Measurements from ENCODE around the gene ACTL10.

The ACTL10 gene

DNA sequence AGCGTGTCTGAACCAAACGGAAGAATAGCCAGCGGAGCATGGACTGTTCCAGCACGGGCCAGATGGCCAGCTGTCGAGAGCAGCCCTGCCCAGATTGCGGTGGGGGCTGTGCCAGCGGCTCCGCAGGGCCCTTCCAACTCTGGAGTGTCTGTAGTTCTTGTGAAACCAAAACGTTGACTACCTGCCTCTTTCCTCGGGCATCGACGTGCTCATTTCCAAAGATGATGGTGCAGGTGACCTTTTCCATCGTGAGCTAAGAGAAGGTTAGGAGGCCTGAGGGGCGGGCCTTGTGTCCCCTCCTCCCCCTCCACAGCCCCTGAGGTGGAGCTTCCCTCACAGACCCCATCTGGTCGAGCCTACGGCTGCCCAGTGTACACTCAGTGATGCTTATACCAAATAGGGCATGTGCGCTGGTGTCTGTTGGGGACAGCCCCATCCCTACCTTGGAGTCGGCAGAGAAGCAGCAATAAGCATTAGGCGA is 17.5 kb upstream of the ACTL10 start:
- no peak for DNase-seq

DNA sequence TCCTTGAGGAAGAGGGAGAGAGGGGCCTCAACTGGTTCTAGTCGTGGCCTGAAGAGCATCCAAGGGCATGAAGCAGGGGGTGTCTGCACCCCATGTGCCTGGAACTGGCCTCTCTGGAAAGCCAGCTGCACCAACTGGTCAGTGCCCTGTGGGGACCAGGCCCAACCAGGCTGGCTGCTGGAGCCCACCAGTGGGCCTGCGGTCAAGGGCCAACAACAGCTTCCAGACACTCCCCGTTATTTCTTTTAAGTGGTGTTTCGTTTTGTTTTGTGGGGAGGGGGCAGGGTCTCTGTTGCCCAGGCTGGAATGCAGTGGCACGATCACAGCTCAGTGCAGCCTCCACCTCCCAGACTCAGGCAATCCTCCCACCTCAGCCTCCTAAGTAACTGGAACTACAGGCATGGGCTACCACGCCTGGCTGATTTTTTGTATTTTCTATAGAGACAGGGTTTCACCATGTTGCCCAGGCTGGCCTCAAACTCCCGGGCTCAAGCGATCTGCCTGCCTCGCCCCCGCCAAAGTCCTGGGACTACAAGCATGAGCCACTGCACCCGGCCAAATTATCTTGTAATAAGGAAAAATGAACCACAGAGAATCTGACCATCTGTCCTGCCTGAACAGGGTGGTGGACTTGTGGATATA is 16.5 kb upstream of the ACTL10 start:
- no peak for DNase-seq

DNA sequence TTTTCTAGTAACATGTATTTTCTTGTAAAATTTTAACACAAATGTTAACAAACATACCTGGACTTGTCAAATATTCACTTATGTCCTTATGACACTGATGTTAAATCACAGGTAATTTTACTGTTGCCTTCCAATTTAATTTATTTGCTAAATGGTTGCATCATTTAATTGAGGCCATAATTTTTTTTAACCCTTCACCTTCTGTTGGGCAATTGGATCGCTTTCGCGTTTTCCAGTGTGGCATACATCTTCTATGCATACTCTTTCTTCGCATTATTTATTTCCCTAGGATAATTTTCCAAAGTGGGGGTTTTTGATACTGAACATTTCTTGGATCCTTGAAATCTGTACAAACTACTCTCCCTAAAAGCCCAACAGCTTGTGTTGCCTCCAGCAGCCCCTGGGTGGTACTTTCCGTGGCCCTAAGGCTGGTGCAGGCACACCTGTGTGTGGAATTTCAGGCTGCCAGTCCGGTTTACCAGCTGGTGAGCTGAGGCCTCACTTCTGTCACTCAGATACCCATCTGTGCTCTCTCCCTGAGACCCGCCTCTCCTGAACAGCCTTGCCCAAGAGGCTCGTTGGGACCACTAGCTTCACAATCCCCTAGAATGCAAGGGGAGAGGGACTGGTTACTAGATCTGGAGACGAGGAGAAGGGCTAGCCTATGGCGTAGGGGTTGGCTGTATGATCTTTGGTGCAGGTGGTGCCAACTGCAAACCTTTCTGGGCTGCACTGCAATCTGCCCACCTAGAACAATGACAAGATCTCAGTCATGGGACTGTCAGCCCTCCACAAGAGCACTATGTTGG is 15.8 kb upstream of the ACTL10 start:
- no peak for DNase-seq

- no peak for DNase-seq
Observed at GRCh38 chr20:33651562-33652048, 15.1 kb upstream of the ACTL10 start.

GRCh38 chr20:33653218-33653899 is 13.4 kb upstream of the ACTL10 start:
- DNase-seq, result peak; percentile 57

GRCh38 chr20:33653900-33654596 is 12.7 kb upstream of the ACTL10 start:
- peak; percentile 5 for DNase-seq

- DNase-seq, result peak; percentile 1
Observed at GRCh38 chr20:33654680-33655161, 12.0 kb upstream of the ACTL10 start.

DNA sequence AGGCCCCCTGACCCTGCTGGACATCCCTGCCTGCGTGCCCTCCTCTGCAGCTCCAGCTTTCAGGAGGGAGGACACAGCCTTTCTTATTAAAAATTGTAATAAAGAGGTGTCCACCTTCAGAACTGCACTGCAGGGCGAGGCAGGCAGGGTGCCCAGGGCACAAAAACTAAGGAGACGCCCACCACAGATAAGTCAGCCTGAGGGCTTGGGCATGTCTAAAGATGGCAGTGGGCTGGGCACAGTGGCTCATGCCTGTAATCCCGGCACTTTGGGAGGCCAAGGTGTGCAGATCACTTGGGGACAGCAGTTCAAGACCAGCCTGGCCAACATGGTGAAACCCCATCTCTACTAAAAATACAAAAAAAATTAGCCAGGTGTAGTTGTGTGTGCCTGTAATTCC is 11.6 kb upstream of the ACTL10 start:
- DNase-seq, result no peak

DNA sequence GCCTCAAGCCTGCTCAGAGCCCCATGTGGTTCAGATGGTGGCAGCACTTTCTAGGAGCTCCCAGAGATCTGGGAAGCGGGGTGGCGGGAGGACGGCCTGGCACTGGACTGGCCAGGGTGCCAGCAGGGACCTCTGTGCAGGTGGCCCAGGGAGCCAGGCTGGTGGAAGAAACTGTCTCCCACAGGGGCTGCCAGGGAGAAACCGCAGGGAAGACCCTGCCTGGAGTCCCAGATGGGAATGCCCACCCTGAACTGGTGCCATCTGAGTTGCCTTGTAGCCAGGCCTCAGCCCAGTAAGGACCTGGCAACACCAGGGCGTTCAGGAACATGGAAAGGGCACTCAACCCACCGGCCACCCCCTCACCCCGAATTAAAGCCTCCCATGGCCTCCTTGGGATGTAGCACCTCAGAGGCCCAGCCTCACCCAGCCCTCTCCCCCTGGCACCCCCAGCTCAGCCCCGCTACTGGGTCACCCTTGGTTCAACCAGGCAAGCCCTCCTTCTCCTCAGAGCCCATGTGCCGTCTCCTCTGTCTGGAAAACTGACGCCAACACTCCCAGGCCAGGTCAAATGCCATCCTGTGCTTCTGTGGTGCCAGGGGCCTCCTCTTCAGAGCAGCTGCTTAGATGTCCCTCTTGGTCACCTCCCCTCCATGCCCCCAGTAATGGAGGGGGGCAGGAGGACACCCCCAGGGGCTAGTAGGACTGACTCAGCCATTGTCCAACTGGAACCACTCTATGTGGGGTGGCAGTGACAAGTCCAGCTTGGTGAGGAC is 10.5 kb upstream of the ACTL10 start:
- DNase-seq, result no peak

DNA sequence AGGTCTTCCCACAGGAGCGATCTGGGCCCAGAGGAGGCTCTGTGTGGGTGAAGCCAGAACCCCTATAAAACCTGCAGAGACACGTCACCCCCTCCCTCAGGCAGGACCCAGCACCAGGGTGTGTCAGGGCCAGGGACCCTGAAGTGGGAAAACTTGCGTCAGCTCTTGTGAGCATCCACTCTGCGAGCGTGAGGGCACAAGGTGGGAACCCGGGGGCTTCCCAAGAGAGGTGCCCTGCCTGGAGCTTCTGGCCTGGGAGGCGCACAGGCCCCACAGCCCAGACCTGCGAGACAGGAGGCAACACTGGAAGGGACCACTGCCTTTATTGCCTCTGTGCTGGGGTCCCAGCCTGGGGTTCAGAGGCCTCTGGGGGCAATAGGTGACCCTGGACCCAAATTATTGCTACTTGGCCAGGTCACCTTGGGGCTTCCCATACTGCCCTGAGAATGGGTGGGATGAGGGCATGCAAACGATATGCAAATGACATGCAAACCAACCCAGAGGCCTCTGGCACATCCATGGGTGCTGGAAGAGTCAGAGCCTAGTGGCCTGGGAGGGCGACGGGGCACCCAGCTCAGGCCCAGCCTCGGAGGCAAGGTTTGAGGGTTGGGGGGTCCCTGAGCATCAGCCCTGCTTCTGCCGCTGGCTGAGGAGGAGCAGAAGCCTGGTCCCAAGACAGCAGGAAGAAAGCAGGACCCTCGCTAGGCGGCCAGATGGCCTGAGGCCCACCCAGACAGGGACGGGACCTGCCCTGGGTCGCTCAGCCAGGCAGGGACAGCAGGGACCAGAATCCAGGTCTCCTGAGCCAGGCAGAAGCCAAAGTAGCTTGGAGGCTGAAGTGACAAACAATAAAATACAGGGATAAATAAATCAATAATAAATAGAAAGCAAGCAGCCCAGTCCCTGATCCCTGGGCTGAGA is 9.7 kb upstream of the ACTL10 start:
- peak; percentile 1 for DNase-seq

GRCh38 chr20:33657704-33658095 is 9.0 kb upstream of the ACTL10 start:
- no peak for DNase-seq

DNA sequence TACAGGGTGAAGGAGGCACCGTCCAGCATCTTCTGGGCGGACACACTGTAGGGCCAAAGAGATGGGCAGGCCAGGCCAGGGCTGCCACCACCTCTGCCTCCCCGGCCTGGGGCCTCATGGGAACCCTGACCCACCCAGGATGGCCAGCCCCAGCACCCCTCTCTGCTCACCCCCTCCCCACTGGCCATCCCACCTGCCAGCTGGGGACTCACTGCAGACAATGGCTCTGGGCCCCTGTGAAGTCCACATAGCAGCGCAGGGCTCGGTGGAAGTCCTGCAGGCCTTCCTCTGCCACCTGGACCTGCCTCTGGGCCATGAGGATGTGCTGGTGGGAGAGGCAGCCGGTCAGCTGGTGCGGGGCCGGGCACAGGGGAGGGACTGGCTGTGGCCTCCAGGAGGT is 8.2 kb upstream of the ACTL10 start:
- no peak for DNase-seq

- no peak for DNase-seq
Observed at GRCh38 chr20:33658929-33659328, 7.8 kb upstream of the ACTL10 start.

DNA sequence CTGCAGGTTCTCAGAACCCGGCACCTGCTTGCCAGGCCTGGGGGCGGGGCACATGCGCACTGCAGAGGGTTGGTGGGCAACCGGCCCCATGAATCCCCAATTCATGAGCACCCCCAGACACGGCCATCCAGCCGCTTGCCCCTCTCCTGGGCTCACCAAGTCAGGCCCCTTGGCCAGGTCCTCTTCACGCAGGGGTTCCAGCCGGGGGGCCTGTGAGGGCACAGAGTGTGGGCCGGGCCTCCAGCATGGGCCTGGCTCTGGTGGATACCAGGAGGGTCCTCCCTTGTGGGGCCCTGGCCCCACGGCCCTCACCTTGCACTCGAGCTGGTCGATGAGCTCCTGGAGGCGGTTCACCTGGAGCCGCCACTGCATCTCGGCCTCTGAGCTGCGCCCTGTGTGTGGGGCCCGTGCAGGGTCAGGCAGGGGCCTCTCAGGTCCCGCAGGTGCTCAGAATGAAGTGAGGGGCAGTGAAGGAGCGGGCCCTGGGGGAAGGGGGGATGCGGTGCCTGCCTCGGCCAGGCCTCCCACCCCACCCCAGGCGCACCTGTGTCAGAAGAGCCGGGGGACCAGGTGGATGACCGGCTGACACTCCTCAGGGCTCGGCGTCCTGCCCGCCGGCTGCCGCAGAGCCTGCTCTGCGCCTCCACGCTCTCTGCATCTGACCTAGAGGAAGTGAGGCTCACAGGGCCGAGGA is 7.3 kb upstream of the ACTL10 start:
- peak; percentile 1 for DNase-seq

DNA sequence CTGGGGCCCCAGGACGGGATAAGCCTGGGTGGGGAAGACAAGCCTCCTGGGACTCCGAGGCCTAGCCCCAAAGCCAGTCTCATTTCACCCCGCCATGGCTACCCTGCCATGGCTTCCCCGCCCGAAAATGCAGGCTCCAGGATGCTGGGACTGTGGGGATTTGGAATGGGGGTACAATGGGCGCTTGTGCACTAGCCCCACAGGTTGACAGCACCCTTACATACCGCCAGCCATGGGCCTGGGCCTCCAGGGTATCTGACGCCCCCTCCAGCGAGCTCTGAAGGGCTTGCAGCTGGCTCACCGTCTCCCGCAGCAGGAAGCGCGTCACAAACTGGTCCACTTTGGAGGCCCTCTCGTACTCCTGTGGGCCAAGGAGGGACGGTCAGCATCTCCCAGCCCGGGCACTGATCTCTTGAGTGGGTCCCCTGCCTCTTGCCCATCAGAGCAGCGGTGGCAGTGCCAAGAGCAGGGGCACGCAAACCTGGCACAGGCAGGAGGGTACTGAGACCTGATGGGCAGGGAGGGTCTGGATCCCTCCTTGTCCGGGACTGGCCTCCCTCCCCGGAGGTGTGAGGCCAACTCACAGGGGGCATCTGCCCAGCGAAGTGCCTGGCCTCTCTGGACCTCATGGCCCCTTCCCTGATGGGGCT is 6.6 kb upstream of the ACTL10 start:
- peak; percentile 1 for DNase-seq

- no peak for DNase-seq
Observed at GRCh38 chr20:33660685-33661058, 6.1 kb upstream of the ACTL10 start.

DNA sequence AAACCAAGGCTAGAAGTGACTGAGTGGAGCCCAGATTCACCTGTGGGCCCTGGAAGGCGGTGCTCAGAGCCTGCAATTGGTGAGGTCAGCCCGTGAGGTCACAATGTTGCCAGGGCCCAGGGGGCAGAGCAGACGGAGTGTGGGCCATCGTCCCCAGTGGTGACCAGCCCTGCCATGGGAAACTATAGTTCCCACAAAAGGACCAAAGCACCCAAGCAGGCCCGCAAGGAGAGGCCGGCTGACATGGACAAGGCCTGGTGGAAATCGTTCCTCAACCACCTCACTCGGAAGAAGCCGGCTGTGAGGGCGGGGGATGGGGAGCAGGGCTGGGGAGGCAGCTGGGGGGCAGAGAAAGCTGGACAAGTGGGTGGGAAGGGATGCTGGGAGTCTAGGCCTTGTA is 4.6 kb upstream of the ACTL10 start, which contains the start of gene C20orf144:
Gene C20orf144, plus strand, starts transcription at position 156 of the 400 bp plus-strand sequence. Its CDS starts 19 bp downstream, at position 175.
- no peak for DNase-seq

DNA sequence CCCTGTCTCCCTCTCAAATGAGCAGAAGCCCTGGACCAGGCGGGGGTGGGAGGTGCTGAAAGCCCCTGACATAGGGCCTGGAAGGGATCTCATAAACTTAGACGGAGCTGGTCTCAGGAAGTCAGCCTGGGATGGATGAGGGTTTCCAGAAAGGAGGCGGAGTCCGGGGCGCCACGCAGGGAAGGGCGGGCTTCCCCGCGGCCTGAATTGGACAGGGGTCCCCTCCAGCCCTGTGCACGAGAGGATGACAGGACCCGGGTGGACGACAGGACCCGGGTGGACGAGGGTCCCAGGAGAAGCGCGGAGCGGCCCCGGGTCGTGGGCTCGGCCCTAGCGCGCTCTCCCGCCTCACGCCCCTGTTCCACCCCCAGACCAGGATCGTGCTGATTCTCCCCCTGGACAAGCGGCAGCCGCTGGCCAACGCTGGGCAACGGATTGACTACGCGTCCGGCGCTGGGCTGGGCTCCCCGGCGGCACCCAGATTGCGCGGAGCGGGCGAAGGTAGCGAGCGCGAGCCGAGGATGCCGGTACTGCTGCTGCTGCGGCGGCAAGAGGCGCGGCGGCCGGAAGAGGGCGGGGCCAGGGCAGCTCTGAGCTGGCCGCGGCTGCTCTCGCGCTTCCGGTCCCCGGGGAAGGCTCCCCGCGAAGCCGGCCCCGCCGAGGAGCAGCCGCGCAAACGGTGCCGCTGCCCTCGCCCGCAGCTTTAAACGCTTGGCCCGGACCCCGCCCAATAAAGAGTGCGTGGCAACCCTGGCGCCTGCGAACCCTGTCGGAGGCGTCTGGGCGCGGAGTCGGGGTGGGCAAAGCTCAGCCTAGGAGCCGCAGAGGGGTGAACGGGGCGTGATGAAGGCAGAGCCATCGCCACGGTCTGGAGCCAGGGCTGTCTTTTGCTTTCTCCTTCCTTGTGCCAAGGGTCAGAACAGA is 3.3 kb upstream of the ACTL10 start:
- peak; percentile 91 for DNase-seq
